ENCODE results near the gene RBPMS2.

RBPMS2 gene

DNA sequence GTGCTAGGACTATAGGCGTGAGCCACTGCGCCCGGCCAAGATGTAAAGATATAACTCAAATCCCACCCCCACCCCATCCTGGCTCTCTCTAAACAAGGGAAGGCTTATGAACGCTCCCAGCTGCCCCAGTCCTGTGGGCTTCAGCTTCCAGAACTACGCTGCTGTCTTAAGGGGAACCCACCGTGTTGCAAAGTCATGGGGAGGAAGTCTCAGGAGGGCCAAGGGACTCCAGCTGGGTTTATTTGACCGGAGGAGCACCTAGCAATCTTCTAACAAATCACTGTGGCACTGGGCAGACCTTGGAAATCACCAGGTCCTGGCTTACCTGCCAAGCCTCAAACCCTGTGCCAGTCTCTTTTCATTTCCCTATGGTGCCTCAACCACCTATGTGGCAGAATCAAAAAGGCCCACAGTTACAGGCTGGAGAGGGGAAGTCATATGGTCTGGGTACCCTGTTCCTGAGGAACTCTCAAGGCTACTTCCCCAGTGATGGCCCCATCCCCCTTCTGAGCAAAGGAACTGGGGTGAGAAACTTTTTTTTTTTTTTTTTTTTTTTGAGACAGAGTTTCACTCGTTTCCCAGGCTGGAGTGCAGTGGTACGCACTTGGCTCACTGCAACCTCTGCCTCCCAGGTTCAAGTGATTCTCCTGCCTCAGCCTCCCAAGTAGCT, 83.4 kb downstream of the RBPMS2 start:
- DNase-seq (ENCODE audit: low read depth): no peak

DNA sequence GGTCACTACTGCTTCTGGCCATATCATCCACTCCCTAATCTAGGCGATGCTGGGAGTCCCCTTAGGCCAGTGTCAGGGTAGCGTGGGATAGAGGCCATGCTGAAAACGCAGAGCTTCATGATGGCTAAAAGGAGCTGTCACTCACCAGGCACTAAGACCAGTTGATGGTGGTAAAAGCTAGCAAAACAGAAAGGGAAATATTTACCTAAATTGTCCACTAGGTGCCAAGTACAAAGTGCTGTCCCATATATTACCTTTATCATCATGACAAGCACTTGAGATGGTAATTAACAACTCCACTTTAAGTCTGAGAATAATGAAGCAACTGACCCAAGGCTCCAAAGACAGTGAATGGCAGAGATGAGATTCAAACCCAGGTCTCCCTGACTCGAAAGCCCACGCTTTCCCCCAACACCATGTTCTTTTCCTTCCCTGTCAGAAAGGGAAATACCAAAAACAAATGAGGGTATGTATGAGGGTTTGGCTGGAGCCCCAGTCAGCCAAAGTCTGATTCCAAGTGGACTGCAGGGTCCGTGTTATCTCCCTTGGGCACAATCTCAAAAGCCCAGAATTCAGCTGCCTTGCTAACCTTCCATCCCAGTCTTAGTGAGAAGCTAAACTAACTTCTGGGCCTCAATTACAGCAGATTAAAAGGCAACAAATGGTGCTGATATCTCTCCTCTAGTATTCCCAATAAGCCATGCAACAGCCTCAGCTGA, 84.7 kb downstream of the RBPMS2 start:
- DNase-seq (ENCODE audit: low read depth): no peak

DNA sequence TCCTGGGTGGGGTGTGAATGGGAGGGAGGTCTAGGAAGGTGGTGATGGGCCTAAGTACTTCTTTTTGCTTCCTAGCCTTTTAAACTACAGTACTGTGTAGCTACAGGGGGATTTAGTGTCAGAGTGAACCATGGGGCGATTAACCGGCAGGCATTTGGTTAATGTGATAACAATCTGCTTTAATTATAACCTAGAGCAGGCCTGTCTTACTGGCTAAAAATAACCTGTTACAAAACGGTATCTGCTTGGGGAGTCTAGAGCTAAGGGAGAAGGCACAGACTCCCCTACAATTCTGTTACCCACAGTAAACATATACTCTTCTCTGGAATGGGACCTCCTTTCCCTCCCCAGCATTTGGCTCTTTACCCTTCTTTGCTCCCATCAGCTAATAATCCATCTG, 85.4 kb downstream of the RBPMS2 start:
- no peak for DNase-seq (ENCODE audit: low read depth)
